Activated T-cell treated with anti-CD3 and anti-CD28 coated beads, Interleukin-2, amount 50 U/mL, for 24 hours (primary cell): ENCODE data around the gene SPRR5.

ENCODE experiments used
- DNase-seq: peaks from one replicate; pipeline ENCODE4 v3.0.0-alpha.2; 2020
- H3K27ac Mint-ChIP-seq: 2 replicates; pipeline ENCODE4 v1.8.0; 2020; ENCODE audit warnings: mild to moderate bottlenecking, mixed read lengths
- H3K27me3 Mint-ChIP-seq: 2 replicates; pipeline ENCODE4 v1.8.0; 2020; ENCODE audit warnings: mixed read lengths
- H3K36me3 Mint-ChIP-seq: 2 replicates; pipeline ENCODE4 v1.8.0; 2020; ENCODE audit warnings: low read depth, mixed read lengths
- H3K4me1 Mint-ChIP-seq: 2 replicates; pipeline ENCODE4 v1.8.0; 2020; ENCODE audit warnings: low read depth, mixed read lengths
- H3K4me3 Mint-ChIP-seq: 2 replicates; pipeline ENCODE4 v1.8.0; 2020; ENCODE audit warnings: mild to moderate bottlenecking, moderate library complexity, mixed read lengths
- H3K9me3 Mint-ChIP-seq: 2 replicates; pipeline ENCODE4 v1.8.0; 2020; ENCODE audit warnings: mixed read lengths

SPRR5 gene

GRCh38 chr1:152946651-152947256 lies at the start of gene SPRR5:
SPRR5 (plus strand) TSS chr1:152947206; CDS start chr1:152948555, 1,349 bp downstream.
- DNase-seq, result no peak
- no peaks in the 10 kb centered on the region for H3K9me3 Mint-ChIP-seq
- no peaks in the 10 kb centered on the region for H3K4me1 Mint-ChIP-seq
- H3K27ac Mint-ChIP-seq, result no peak within 1 kb of the TSS
- H3K27me3 Mint-ChIP-seq, result peaks cover 15% of the 10 kb centered on the region
- H3K36me3 Mint-ChIP-seq, result no peaks in the 10 kb centered on the region
- no peak within 1 kb of the TSS for H3K4me3 Mint-ChIP-seq

- DNase-seq, result no peak
- no peak overlapping the region for H3K27ac Mint-ChIP-seq
- H3K4me1 Mint-ChIP-seq, result no peaks in the 10 kb centered on the region
- no peak overlapping the region for H3K4me3 Mint-ChIP-seq
- H3K27me3 Mint-ChIP-seq, result peaks cover 40% of the 10 kb centered on the region
- H3K9me3 Mint-ChIP-seq, result no peaks in the 10 kb centered on the region
- no peaks in the 10 kb centered on the region for H3K36me3 Mint-ChIP-seq
These were observed 48.0 kb upstream of the SPRR5 start for GRCh38 chr1:152899027-152899426.

GRCh38 chr1:152899883-152900282 lies 47.1 kb upstream of the SPRR5 start:
- Mint-ChIP-seq H3K27ac (no peak overlapping the region), H3K27me3 (peaks cover 38% of the 10 kb centered on the region), H3K36me3 (no peaks in the 10 kb centered on the region), H3K4me1 (no peaks in the 10 kb centered on the region), H3K4me3 (no peak overlapping the region), H3K9me3 (no peaks in the 10 kb centered on the region)
- no peak for DNase-seq

- H3K27me3 Mint-ChIP-seq, result peaks cover 50% of the 10 kb centered on the region
- H3K36me3 Mint-ChIP-seq, result no peaks in the 10 kb centered on the region
- no peak for DNase-seq
- no peaks in the 10 kb centered on the region for H3K4me1 Mint-ChIP-seq
- no peak overlapping the region for H3K27ac Mint-ChIP-seq
- no peaks in the 10 kb centered on the region for H3K9me3 Mint-ChIP-seq
- no peak overlapping the region for H3K4me3 Mint-ChIP-seq
These were observed 45.4 kb upstream of the SPRR5 start for GRCh38 chr1:152901631-152902030.

GRCh38 chr1:152902636-152903035 lies 44.4 kb upstream of the SPRR5 start:
- peaks cover 3% of the 10 kb centered on the region for H3K4me1 Mint-ChIP-seq
- no peak overlapping the region for H3K27ac Mint-ChIP-seq
- DNase-seq, result no peak
- H3K27me3 Mint-ChIP-seq, result peaks cover 46% of the 10 kb centered on the region
- H3K4me3 Mint-ChIP-seq, result no peak overlapping the region
- no peaks in the 10 kb centered on the region for H3K36me3 Mint-ChIP-seq
- no peaks in the 10 kb centered on the region for H3K9me3 Mint-ChIP-seq

GRCh38 chr1:152904688-152905440 lies 42.1 kb upstream of the SPRR5 start:
- H3K4me1 Mint-ChIP-seq, result peaks cover 9% of the 10 kb centered on the region
- H3K4me3 Mint-ChIP-seq, result no peak overlapping the region
- DNase-seq, result no peak
- no peaks in the 10 kb centered on the region for H3K9me3 Mint-ChIP-seq
- peaks cover 61% of the 10 kb centered on the region for H3K27me3 Mint-ChIP-seq
- no peak overlapping the region for H3K27ac Mint-ChIP-seq
- H3K36me3 Mint-ChIP-seq, result no peaks in the 10 kb centered on the region

GRCh38 chr1:152906023-152906565 lies 40.9 kb upstream of the SPRR5 start:
- H3K4me1 Mint-ChIP-seq, result peaks cover 9% of the 10 kb centered on the region
- no peak overlapping the region for H3K4me3 Mint-ChIP-seq
- no peaks in the 10 kb centered on the region for H3K36me3 Mint-ChIP-seq
- no peak overlapping the region for H3K27ac Mint-ChIP-seq
- no peak for DNase-seq
- no peaks in the 10 kb centered on the region for H3K9me3 Mint-ChIP-seq
- H3K27me3 Mint-ChIP-seq, result peaks cover 54% of the 10 kb centered on the region

- Mint-ChIP-seq H3K4me1 (peaks cover 9% of the 10 kb centered on the region), H3K9me3 (no peaks in the 10 kb centered on the region), H3K4me3 (no peak within 1 kb of the TSS), H3K27ac (peak within 1 kb of the TSS; percentile 74), H3K36me3 (no peaks in the 10 kb centered on the region), H3K27me3 (peaks cover 63% of the 10 kb centered on the region)
- DNase-seq, result no peak
These were observed 39.1 kb upstream of the SPRR5 start, which contains the start of gene IVL for GRCh38 chr1:152907686-152908601. IVL (plus strand) TSS chr1:152908546; CDS start chr1:152909798, 1,252 bp downstream.

GRCh38 chr1:152909206-152909605 lies 37.8 kb upstream of the SPRR5 start:
- peaks cover 9% of the 10 kb centered on the region for H3K4me1 Mint-ChIP-seq
- peaks cover 65% of the 10 kb centered on the region for H3K27me3 Mint-ChIP-seq
- no peak overlapping the region for H3K27ac Mint-ChIP-seq
- H3K4me3 Mint-ChIP-seq, result no peak overlapping the region
- no peak for DNase-seq
- no peaks in the 10 kb centered on the region for H3K36me3 Mint-ChIP-seq
- no peaks in the 10 kb centered on the region for H3K9me3 Mint-ChIP-seq

GRCh38 chr1:152912471-152912870 lies 34.5 kb upstream of the SPRR5 start:
- Mint-ChIP-seq H3K27me3 (peaks cover 59% of the 10 kb centered on the region), H3K9me3 (no peaks in the 10 kb centered on the region), H3K27ac (no peak overlapping the region), H3K4me1 (peaks cover 6% of the 10 kb centered on the region), H3K36me3 (no peaks in the 10 kb centered on the region), H3K4me3 (no peak overlapping the region)
- no peak for DNase-seq

- H3K9me3 Mint-ChIP-seq, result no peaks in the 10 kb centered on the region
- H3K4me1 Mint-ChIP-seq, result peaks cover 3% of the 10 kb centered on the region
- no peak overlapping the region for H3K27ac Mint-ChIP-seq
- no peaks in the 10 kb centered on the region for H3K36me3 Mint-ChIP-seq
- no peak overlapping the region for H3K4me3 Mint-ChIP-seq
- DNase-seq, result no peak
- peaks cover 57% of the 10 kb centered on the region for H3K27me3 Mint-ChIP-seq
These were observed 34.1 kb upstream of the SPRR5 start for GRCh38 chr1:152912900-152913299.

GRCh38 chr1:152917794-152918193 lies 29.2 kb upstream of the SPRR5 start:
- Mint-ChIP-seq H3K27me3 (peaks cover 46% of the 10 kb centered on the region), H3K4me3 (no peak overlapping the region), H3K27ac (no peak overlapping the region), H3K9me3 (no peaks in the 10 kb centered on the region), H3K36me3 (no peaks in the 10 kb centered on the region), H3K4me1 (no peaks in the 10 kb centered on the region)
- DNase-seq, result no peak

- DNase-seq, result no peak
- Mint-ChIP-seq H3K27ac (no peak overlapping the region), H3K36me3 (no peaks in the 10 kb centered on the region), H3K9me3 (no peaks in the 10 kb centered on the region), H3K4me3 (no peak overlapping the region), H3K4me1 (no peaks in the 10 kb centered on the region), H3K27me3 (peaks cover 40% of the 10 kb centered on the region)
These were observed 27.9 kb upstream of the SPRR5 start for GRCh38 chr1:152919071-152919470.

- DNase-seq, result no peak
- no peaks in the 10 kb centered on the region for H3K9me3 Mint-ChIP-seq
- no peaks in the 10 kb centered on the region for H3K36me3 Mint-ChIP-seq
- no peaks in the 10 kb centered on the region for H3K4me1 Mint-ChIP-seq
- no peak overlapping the region for H3K27ac Mint-ChIP-seq
- no peak overlapping the region for H3K4me3 Mint-ChIP-seq
- H3K27me3 Mint-ChIP-seq, result peaks cover 32% of the 10 kb centered on the region
These were observed 22.8 kb upstream of the SPRR5 start for GRCh38 chr1:152924191-152924590.
